Activated CD8-positive, alpha-beta memory T cell treated with anti-CD3 and anti-CD28 coated beads, Interleukin-2, amount 10 ng/mL, durations not matched to agents 7 days and 5 days (primary cell): Measurements from ENCODE around the gene SCFD2. TPM values are rescaled to one million over a fixed set of nuclear protein-coding genes. Genes with fewer than 3 reads are reported as not detected.

Source experiments
- ATAC-seq: fragments of 150-1000 bp; cut with Tn5 transposase; one replicate; pipeline ENCODE4 v1.10.0; 2021; ENCODE audit warnings: moderate library complexity
- CTCF ChIA-PET: fragments of 350-600 bp; sonication (Branson Sonifier 250); formaldehyde crosslinking; loops from one replicate; lab custom pipeline; 2021; ENCODE audit warnings: antibody characterized with exemption; lab: Charles Lee
- DNase-seq: peaks from one replicate; pipeline ENCODE4 v3.0.0-alpha.2; 2020
- H3K27ac Mint-ChIP-seq: one replicate; pipeline ENCODE4 v1.8.0; 2021; ENCODE audit warnings: mild to moderate bottlenecking, mixed read lengths
- H3K27me3 Mint-ChIP-seq: one replicate; pipeline ENCODE4 v1.8.0; 2021; ENCODE audit warnings: mixed read lengths
- H3K36me3 Mint-ChIP-seq: one replicate; pipeline ENCODE4 v1.8.0; 2021; ENCODE audit warnings: mild to moderate bottlenecking, mixed read lengths
- H3K4me1 Mint-ChIP-seq: one replicate; pipeline ENCODE4 v1.8.0; 2021; ENCODE audit warnings: mixed read lengths
- H3K4me3 Mint-ChIP-seq: one replicate; pipeline ENCODE4 v1.8.0; 2021; ENCODE audit warnings: mild to moderate bottlenecking, moderate library complexity, mixed read lengths
- H3K9me3 Mint-ChIP-seq: one replicate; pipeline ENCODE4 v1.8.0; 2022; ENCODE audit warnings: low read depth, mixed read lengths
- total RNA-seq, 2 experiments: library from RNA; stranded (reverse); gene quantifications; one replicate each; pipeline ENCODE4 v1.2.3, GENCODE V29; 2021

Gene SCFD2
- total RNA-seq, 2 experiments from 2014 or later = 28.3 to 30.9 TPM

GRCh38 chr4:53016099-53016820 is 349.6 kb downstream of the SCFD2 start:
- no peak overlapping the region for H3K27ac Mint-ChIP-seq
- H3K4me3 Mint-ChIP-seq = no peak overlapping the region
- H3K9me3 Mint-ChIP-seq = no peaks in the 10 kb centered on the region
- peaks cover 2% of the 10 kb centered on the region for H3K36me3 Mint-ChIP-seq
- H3K4me1 Mint-ChIP-seq = peaks cover 18% of the 10 kb centered on the region
- no peak for ATAC-seq
- CTCF ChIA-PET = interaction anchor here (0.7 to 2.3 kb wide), 4 partner anchors 9 to 1218 kb away, joined by 3 to 9 read pairs (median 3); no protein-coding TSS in a partner anchor
- no peaks in the 10 kb centered on the region for H3K27me3 Mint-ChIP-seq
- DNase-seq = no peak

- no peak for DNase-seq
- CTCF ChIA-PET = interaction anchor here (0.7 to 2.3 kb wide), 4 partner anchors 10 to 1218 kb away, joined by 3 to 9 read pairs (median 3); no protein-coding TSS in a partner anchor
- no peaks in the 10 kb centered on the region for H3K9me3 Mint-ChIP-seq
- H3K27me3 Mint-ChIP-seq = no peaks in the 10 kb centered on the region
- H3K27ac Mint-ChIP-seq = no peak overlapping the region
- peaks cover 20% of the 10 kb centered on the region for H3K4me1 Mint-ChIP-seq
- H3K36me3 Mint-ChIP-seq = peaks cover 2% of the 10 kb centered on the region
- ATAC-seq = no peak
- H3K4me3 Mint-ChIP-seq = no peak overlapping the region
These were observed 350.2 kb downstream of the SCFD2 start for GRCh38 chr4:53015681-53016080.

GRCh38 chr4:53014881-53015280 is 351.0 kb downstream of the SCFD2 start:
- no peak overlapping the region for H3K4me3 Mint-ChIP-seq
- H3K36me3 Mint-ChIP-seq = peaks cover 2% of the 10 kb centered on the region
- DNase-seq (no peak), ATAC-seq (no peak)
- CTCF ChIA-PET = interaction anchor here (1.5 to 2.3 kb wide), 2 partner anchors 184 to 1219 kb away, joined by 3 to 9 read pairs; no protein-coding TSS in a partner anchor
- H3K9me3 Mint-ChIP-seq = no peaks in the 10 kb centered on the region
- no peaks in the 10 kb centered on the region for H3K27me3 Mint-ChIP-seq
- H3K4me1 Mint-ChIP-seq = peaks cover 22% of the 10 kb centered on the region
- no peak overlapping the region for H3K27ac Mint-ChIP-seq

GRCh38 chr4:53013873-53014775 is 351.7 kb downstream of the SCFD2 start:
- Mint-ChIP-seq H3K27me3 (no peaks in the 10 kb centered on the region), H3K36me3 (peaks cover 2% of the 10 kb centered on the region), H3K4me1 (peaks cover 22% of the 10 kb centered on the region), H3K27ac (no peak overlapping the region), H3K4me3 (no peak overlapping the region), H3K9me3 (no peaks in the 10 kb centered on the region)
- no peak for ATAC-seq
- no peak for DNase-seq
- CTCF ChIA-PET = interaction anchor here (2.3 kb wide), 1 partner anchor 1220 kb away, joined by 9 read pairs; no protein-coding TSS in a partner anchor

GRCh38 chr4:53012738-53013137 is 353.1 kb downstream of the SCFD2 start:
- CTCF ChIA-PET = interaction anchor here (0.7 to 1.4 kb wide), 3 partner anchors 12 to 101 kb away, joined by 3 to 6 read pairs (median 3); no protein-coding TSS in a partner anchor
- peak overlapping the region; percentile 43 for H3K4me3 Mint-ChIP-seq
- DNase-seq = peak; percentile 44

GRCh38 chr4:53011259-53011905 is 354.5 kb downstream of the SCFD2 start:
- peaks cover 2% of the 10 kb centered on the region for H3K36me3 Mint-ChIP-seq
- H3K4me1 Mint-ChIP-seq = peaks cover 22% of the 10 kb centered on the region
- H3K27ac Mint-ChIP-seq = no peak overlapping the region
- CTCF ChIA-PET = interaction anchor here (1.2 kb wide), 1 partner anchor 635 kb away, joined by 3 read pairs; no protein-coding TSS in a partner anchor
- H3K9me3 Mint-ChIP-seq = no peaks in the 10 kb centered on the region
- no peak overlapping the region for H3K4me3 Mint-ChIP-seq
- DNase-seq = no peak
- no peak for ATAC-seq
- no peaks in the 10 kb centered on the region for H3K27me3 Mint-ChIP-seq

More at GRCh38 chr4:53012738-53013137, 353.1 kb downstream of the SCFD2 start:
- ATAC-seq = peak; percentile 92
- Mint-ChIP-seq H3K4me1 (peaks cover 22% of the 10 kb centered on the region), H3K27me3 (no peaks in the 10 kb centered on the region), H3K9me3 (no peaks in the 10 kb centered on the region), H3K27ac (peak overlapping the region; percentile 86), H3K36me3 (peaks cover 2% of the 10 kb centered on the region)

- no peak overlapping the region for H3K4me3 Mint-ChIP-seq
- peaks cover 22% of the 10 kb centered on the region for H3K4me1 Mint-ChIP-seq
- no peaks in the 10 kb centered on the region for H3K9me3 Mint-ChIP-seq
- CTCF ChIA-PET = no interaction called here
- H3K27me3 Mint-ChIP-seq = no peaks in the 10 kb centered on the region
- DNase-seq = no peak
- no peak overlapping the region for H3K27ac Mint-ChIP-seq
- H3K36me3 Mint-ChIP-seq = peaks cover 2% of the 10 kb centered on the region
- no peak for ATAC-seq
These were observed 355.5 kb downstream of the SCFD2 start for GRCh38 chr4:53010318-53010717.

- no peak overlapping the region for H3K4me3 Mint-ChIP-seq
- peaks cover 22% of the 10 kb centered on the region for H3K4me1 Mint-ChIP-seq
- H3K27ac Mint-ChIP-seq = no peak overlapping the region
- no peak for DNase-seq
- H3K9me3 Mint-ChIP-seq = no peaks in the 10 kb centered on the region
- peaks cover 2% of the 10 kb centered on the region for H3K36me3 Mint-ChIP-seq
- CTCF ChIA-PET = no interaction called here
- no peaks in the 10 kb centered on the region for H3K27me3 Mint-ChIP-seq
- no peak for ATAC-seq
These were observed 356.0 kb downstream of the SCFD2 start for GRCh38 chr4:53009824-53010223.

GRCh38 chr4:53007024-53007423 is 358.8 kb downstream of the SCFD2 start:
- Mint-ChIP-seq H3K36me3 (no peaks in the 10 kb centered on the region), H3K9me3 (no peaks in the 10 kb centered on the region), H3K4me1 (peaks cover 8% of the 10 kb centered on the region), H3K27me3 (no peaks in the 10 kb centered on the region), H3K27ac (no peak overlapping the region), H3K4me3 (no peak overlapping the region)
- ATAC-seq (no peak), DNase-seq (no peak)
- CTCF ChIA-PET = no interaction called here

- H3K36me3 Mint-ChIP-seq = no peaks in the 10 kb centered on the region
- no peaks in the 10 kb centered on the region for H3K27me3 Mint-ChIP-seq
- peaks cover 2% of the 10 kb centered on the region for H3K4me1 Mint-ChIP-seq
- no peaks in the 10 kb centered on the region for H3K9me3 Mint-ChIP-seq
- DNase-seq (no peak), ATAC-seq (no peak)
- CTCF ChIA-PET = no interaction called here
- H3K27ac Mint-ChIP-seq = no peak overlapping the region
- H3K4me3 Mint-ChIP-seq = no peak overlapping the region
These were observed 360.1 kb downstream of the SCFD2 start for GRCh38 chr4:53005808-53006207.

GRCh38 chr4:53005149-53005546 is 360.7 kb downstream of the SCFD2 start:
- ATAC-seq (no peak), DNase-seq (no peak)
- Mint-ChIP-seq H3K9me3 (no peaks in the 10 kb centered on the region), H3K4me3 (no peak overlapping the region), H3K36me3 (no peaks in the 10 kb centered on the region), H3K4me1 (peaks cover 2% of the 10 kb centered on the region), H3K27ac (no peak overlapping the region), H3K27me3 (no peaks in the 10 kb centered on the region)
- CTCF ChIA-PET = no interaction called here

- H3K9me3 Mint-ChIP-seq = no peaks in the 10 kb centered on the region
- CTCF ChIA-PET = no interaction called here
- no peak overlapping the region for H3K27ac Mint-ChIP-seq
- H3K4me1 Mint-ChIP-seq = no peaks in the 10 kb centered on the region
- no peak for ATAC-seq
- H3K27me3 Mint-ChIP-seq = no peaks in the 10 kb centered on the region
- no peak for DNase-seq
- H3K36me3 Mint-ChIP-seq = no peaks in the 10 kb centered on the region
- H3K4me3 Mint-ChIP-seq = no peak overlapping the region
These were observed 361.2 kb downstream of the SCFD2 start for GRCh38 chr4:53004497-53005148.
